HG02973 (cell line): ENCODE data around the gene TRPM6.

ENCODE experiments used
- ATAC-seq: cut with Tn5 transposase; IDR thresholded peaks from one replicate; pipeline ENCODE4 v1.9.1; 2021; ENCODE audit warnings: moderate library complexity; ENCODE audit not compliant: unreplicated experiment

The TRPM6 gene

DNA sequence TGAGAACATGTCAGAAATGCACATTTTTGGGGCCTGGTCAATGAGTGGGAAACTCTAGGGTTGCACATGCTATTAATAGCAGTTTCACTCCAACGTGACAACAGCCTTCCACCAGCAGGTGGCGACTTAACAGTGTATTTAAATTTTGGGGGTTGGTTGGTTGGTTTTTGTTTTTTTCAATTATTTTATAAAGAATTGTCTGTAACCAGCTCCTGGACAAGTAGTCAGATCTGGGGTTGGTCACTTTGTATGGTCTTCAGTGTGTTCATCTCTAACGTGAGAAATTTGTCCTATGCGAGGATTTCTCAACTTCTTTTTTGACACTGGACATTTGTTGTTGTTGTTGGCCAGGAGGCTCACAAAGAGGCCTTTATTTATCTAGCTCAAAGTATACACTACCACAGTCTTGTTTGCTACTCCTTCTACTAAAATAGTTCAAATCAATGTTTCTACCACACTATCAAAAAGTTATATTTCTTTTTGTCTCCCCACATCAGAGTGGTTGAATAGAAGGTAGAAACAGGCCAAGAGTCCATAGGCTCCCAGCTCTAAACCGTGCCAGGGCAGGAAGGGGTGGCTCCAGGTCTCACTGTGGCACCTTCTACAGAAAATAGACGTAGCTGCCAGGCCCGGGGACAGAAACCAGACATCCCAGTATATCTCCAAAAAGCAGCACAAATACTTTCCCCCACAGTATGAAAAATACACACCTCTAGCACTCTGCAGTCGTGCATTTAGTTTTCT lies 110.4 kb downstream of the TRPM6 start:
- peak; percentile 61 for ATAC-seq

DNA sequence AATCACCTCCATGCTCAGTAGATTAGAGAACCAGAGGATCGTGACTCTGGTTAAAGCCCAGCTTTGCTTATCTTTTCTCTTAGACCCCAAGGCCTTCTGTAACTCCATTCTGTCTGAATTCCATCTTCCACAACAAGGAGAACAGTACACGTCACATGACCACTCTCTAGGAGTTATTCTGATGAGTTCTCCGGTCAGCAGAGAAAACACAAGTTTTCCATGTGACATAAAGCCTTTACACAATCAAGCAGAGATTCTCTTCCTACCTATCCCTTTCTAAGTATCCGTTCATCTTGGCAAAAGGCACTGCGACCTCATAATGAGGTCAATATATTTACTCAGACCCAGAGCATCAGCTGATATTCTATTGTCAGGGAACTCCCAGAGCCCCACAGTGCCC lies 112.3 kb downstream of the TRPM6 start:
- no peak for ATAC-seq

DNA sequence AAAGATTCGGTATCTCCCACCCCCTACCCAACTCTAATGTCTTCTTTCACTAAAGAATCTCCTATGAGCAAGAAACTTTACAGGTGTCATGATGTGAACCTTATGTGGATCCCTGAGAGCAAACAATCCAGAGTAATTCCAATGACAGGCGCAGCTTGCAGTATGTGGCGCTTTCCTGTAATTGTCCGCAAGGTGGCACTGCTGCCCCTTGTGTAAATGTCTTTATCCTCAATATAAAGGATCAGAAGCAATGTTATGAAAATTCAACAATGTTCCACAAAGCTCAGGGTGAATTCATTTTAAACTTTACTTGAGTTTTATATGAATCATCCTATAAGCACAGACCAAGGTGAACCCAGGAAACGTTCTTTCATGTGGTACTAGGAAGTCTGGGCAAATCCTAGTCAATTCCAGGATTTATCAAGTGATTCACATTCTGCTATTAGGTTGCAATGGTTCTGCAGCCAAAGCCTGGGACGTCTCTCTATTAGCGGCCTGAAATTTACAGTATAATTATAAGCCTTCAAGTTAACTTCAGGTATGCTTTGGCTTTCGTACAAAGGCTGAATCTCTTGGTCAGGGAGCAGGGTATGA lies 113.7 kb downstream of the TRPM6 start:
- peak; percentile 36 for ATAC-seq

DNA sequence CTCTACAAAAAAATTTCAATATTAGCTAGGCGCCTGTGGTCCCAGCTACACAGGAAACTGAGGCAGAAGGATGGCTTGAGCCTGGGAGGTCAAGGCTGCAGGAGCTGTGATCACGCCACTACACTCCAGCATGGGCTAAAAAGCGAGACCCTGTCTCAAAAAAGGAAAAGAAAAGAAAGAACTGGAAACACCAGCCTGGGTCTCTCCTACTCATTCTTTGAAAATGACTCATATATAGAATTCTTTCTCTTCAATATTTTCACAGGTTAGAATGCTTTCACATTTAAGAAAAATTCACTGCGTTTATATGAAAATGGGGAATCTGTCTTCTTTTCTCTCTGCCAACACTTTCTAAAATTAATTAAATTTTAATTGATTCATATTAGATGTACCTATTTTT lies 115.6 kb downstream of the TRPM6 start:
- ATAC-seq: peak; percentile 60

DNA sequence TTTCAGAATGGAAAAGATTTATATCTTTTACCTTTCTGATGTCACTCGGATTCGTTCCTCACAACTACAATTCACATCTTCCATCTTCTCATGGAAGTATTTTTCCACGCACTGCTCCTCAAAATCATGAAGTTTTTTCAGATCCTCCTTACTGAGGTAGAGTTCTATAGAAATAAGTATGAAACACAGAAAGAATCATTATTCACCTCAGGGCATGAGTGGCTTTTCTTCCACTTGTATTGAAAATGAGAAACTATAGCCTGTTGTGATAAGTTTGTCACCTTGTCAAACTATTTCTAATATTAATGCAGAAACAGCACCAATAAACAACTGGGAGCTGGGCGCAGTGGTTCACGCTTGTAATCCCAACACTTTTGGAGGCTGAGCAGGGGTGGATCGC lies 116.0 kb downstream of the TRPM6 start:
- ATAC-seq: no peak

DNA sequence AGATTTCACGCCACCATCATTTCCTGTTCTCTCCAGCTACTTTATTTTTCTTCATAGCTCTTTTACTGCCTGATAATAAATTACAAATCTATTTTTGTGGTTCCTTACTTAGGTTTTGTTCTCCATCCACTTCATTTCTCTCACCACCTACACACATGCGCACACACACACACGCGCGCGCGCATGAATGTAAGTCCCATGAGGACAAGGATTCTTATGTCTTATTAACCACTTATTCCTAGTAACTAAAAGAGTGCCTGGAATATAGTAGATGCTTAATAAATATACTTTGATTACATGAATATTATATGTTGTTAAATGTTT lies 116.5 kb downstream of the TRPM6 start:
- no peak for ATAC-seq

DNA sequence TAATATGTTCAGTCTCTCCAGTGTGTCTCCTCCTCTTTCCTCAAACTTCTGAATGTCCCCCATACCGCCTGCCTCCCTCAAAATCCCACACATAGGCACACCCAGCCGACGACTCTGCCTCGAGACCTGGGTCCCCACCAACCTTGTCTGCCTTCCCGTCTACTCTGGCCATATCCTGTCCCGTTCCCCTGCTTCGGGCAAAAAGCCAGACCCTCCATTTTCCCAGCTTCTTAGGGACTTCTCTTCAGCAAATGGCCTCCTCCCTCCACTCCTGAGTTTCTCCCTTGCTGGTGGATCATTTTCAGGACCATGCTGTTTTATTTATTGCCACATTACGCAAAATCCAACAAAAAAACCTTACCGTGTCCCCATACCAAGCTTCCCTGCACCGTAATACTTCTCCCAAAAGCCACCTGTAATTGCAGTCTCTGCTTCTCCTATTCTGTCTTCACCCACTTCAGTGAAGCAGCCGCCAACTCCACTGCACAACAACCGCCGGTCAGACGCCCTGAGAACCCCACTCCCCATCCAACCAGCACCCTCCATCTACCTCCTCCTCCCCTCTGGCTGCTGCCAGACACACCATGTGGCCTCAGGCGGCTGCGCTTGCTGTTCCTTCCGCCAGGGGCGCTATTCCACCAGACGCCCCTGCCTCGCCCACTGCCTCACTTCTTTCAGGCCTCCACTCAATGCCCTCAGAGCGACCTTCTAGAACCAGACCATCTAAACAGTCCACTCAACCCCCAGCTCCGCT lies 117.0 kb downstream of the TRPM6 start:
- ATAC-seq: peak; percentile 66

DNA sequence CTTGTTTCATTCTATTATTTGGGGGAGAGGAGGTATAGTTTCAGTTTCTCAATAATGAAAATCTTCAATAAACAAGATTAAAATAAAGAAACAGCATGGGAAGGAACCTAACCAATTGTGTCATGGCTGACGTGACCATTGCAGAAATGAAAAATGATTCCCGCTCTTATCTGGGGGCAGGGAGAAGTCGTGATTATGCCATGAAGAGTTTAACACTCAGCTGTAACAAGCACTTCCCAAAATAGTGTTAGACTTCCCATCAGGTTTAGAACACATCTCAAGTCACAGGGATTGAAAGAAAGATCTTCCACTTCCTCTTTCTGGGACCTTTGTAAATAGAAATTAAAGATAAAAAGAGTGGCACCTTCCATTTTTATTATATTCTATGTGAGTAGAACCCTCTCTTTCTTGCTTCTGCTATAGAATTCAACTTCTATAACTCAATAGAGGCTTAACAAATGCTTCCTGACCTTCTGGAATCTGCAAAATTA lies 122.2 kb downstream of the TRPM6 start:
- ATAC-seq: no peak

DNA sequence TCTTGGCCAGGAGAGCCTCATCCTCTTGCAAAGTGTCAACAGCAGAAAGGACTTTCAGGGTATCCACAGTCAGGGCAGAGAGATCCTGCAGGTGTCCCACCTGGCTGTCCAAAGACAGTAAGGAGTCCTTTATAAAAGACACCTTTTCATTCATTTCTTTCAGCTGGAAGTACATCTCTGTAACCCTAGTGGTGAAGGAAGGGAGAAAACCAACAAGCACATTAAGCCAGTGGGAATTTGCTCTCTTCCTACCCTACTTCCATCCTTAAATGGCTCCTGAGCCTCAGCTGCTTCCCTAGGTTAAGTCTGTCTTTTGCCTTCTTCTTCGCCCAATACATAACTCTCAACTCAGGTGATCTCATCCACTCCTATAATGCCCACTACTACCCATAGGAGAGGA lies 124.8 kb downstream of the TRPM6 start:
- no peak for ATAC-seq

DNA sequence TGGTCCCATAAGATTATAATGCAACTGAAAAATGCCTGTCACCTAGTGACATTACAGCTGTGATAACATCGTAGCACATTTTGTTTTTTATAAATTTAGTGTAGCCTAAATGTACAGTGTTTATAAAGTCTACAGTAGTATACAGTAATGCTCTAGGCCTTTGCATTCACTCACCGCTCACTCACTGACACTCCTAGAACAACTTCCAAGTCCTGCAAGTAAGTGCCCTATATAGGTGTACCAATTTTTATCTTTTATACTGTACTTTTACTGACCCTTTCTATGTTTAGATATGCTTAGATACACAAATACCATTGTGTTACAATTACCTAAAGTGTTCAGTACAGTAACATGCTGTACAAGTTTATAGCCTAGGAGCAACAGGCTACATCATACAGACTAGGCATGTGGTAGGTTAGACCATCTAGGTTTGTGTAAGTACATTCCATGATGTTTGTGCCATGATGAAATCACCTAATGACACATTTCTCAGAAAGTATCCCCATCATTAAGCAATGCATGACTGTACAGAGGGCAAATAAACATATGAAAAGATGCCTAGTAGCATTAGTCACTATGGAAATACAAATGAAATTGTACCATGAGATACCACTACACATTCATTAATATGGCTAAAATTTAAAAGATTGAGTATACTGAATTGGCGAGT lies 127.6 kb downstream of the TRPM6 start:
- no peak for ATAC-seq

DNA sequence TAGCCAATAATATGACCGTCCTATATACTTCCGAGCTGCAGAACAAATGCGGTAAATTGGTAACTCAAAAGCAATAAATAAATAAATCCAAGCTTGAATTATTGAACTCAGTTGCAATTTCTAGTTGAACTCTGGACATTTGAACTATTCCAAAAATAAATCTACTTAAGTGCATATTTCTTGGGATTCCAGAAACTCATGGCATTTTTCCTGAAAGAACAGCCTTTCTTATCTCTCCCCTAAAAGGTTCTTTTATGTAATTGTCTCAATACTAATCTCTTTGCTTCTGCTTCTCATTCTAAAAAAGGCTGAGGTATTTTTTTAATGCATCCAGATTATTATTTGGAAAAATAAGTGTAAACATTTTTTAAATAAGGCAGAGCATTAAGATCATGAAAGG lies 131.7 kb downstream of the TRPM6 start:
- no peak for ATAC-seq

DNA sequence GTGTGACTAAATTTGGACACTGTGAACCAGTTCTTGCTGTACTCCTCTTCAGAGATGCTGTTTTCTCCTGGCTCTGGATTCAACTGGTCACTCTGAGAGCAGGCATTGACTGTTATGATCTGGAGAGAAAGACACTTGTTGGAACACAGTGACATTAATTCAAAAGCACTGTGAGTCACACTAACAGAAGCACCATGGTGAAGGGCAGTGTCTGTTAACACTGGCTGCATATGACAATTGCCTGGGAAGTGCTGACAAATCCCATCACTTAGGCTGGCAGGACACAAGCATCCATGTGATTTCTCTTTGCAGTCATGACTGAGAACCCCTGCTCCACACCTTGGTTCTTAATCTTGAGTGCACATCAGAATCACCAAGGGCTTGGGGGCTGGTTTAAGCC lies 132.4 kb downstream of the TRPM6 start:
- ATAC-seq: no peak

DNA sequence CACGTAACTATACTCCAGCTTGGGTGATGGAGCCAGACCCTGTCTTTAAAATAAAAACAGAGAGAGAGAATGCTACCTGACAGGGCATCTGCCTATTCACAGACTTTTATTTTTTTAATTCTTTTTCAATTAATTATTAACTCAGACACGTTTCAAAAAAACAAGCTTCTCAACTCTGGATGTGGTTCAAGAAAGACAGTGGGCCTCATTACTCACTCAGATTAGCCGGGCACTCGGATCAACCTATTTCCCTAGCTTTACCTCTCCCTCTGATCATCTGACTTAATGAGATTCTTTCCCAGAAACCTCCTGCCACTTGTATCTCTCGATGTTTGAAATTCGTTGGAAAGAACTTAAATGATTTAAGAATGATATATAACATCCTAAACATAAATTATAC lies 134.1 kb downstream of the TRPM6 start:
- no peak for ATAC-seq

DNA sequence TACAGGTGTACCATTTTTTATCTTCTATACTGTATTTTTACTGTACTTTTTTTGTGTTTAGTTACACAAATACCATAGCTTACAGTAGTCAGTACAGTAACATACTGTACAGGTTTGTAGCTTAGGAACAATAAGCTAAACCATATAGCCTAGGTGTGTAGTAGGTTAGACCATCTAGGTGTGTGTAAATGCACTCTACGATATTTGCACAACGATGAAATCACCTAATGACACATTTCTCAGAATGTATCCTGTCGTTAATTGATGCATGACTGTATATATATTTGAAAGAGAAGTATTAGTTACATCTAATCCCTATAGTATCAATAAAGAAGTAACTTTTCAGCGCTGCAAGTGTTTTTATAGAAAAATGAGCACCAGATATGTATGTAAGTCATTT lies 138.8 kb downstream of the TRPM6 start:
- ATAC-seq: no peak

DNA sequence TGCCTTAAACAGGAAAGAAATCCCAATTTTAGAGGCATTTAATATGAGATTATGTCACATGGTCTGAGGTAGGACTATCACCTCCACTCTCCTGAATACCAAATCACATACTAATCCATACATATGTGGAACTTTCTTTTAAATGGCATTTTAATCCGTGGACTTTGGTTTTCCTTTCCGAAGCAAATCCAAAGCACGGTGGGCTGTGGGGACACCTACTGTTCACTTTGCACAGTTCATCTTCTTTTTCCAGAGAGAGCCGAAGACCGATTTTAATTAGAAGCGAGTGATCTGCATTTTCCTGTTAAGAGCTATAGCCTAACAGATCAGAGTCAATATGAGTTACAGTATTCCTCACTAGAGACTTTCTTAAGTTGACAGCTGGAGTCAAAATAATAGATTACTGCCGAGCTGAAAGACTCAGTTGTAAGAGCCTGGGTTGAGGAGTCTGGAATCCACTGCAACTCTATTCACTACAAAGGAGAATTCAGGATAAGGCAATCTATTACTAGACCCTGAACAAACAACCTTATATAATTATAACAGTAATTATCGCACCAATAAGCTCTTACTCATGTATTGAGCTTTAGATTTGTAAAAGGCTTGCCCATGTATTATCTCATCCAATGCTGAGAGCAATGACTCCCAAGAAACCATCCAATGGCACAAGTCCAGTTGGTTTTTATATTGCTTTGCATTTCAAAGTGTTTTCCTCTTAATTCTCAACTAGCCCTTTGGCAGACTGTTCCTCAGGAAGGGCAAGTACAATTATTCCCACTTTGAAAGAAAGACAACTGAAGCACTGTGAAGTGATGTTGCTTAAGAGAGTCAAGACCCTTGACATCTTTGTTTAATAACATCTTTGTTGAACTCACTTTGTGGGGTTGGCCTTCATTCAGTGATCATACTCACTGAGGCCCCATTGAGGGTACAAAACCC lies 144.7 kb downstream of the TRPM6 start:
- no peak for ATAC-seq

DNA sequence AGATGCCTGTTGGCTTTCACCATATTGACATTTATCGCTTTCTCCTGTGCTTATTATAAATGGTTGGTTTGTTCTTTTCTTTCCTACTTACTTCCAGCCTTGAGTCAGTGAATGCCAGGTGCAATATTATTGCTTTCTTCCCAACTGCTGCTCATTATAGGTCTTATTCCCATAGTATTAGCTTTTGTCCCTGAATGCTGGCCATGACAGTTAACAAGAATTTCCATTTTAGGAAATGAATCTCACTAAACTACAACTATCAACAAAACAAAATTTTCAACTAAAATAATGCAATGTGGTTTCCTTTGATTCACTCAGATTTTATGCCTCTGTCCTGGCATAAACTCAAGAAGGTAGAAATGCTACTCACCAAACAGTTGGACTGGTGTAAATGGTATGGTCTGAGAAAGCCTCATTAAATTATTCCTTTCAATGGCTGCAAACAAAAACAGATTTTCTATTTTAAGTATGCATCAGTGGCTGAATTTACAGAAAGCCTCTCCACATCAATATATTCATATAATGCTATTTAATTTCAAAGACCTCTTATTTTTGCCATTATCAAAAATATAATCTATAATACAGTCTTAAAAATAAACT lies 145.4 kb downstream of the TRPM6 start:
- no peak for ATAC-seq

DNA sequence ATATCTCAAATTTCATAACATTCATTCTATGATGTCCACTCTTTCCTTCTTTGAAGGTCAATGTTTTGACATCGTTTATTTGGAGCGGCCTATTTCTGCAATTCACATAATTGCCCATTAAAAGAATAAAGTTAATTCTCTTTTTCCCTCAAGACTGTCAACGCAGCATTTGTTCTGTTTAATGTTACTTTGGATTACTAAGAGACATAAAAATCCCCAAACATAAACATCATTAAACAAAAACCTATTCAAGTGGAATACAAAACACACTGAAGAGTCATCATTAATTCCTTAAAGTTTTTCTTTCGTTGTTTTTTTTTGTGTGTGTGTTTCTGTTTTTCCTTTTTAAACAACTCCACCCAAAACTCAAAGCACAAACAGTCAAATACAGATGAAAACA lies 151.1 kb downstream of the TRPM6 start:
- no peak for ATAC-seq

DNA sequence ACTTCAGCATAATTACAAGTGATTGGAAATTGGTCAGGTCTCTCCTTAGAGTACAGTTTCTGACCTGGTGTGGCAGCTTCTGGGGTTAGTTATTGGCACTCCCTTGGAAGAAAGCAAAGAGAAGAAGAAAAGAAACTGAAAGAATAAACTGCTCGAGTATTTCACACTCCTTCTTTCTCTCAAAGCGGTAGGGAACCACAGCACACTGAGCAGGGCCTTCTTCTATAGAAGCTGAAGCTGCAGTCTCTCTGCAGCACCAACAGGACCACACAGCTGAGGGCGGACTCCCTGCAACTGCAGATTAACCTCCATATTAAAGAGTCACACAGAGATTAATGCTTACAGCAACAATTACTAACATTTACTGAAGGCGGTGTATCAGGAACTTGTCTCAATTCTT lies 152.0 kb downstream of the TRPM6 start:
- no peak for ATAC-seq

DNA sequence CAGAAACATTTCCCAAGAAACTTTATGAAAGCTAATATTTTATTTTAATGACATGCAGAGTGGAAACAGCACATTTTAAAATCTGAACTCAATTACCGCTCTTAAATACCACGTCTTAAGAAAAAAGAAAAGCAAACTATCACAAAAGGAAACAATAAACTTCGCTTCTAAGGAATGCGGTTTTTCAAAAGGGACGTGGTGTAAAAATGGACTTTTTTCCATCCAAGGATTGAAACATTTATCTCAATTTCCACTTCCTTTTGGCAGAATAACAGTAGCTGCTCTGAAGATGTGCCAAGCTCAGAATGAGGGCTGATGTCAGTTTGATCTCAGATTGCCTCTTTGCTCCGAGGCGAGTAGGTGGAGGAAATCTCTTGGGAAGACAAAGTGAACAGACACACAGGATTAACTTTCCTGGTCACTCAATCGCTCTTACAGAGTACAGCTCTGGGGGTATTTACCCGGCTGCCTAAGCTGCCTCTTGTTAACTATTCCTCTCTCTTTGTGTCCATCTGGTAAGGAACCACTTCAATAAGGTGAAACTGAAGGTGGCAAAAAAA lies 158.5 kb downstream of the TRPM6 start:
- no peak for ATAC-seq

DNA sequence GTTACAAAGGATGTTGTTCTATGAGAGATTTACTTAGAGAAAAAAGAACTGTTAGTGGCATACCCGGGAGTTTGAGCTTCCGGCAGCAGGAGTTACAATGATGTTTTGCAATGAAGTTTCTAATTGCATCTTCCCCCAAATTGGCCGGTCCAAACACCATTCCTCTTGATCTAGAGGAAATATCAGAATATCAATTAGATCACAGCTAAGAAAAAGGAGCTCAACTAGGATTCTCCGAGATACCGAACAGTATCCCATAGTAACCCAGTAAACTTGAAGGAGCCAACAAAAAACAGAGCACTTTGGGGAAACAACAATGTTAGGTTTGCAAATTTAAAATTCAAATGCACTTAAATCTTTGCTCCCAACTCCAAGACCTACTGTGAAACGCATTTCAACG lies 159.5 kb downstream of the TRPM6 start:
- no peak for ATAC-seq
